GM23248 (cell line): Measurements from ENCODE around the gene DUSP1. TPM values are rescaled to one million over a fixed set of nuclear protein-coding genes. Genes with fewer than 3 reads are reported as not detected.

ENCODE experiments used
- DNase-seq: peaks from one replicate; pipeline ENCODE4 v3.0.0-alpha.2; 2015
- H2AFZ ChIP-seq: fragments of 200-600 bp; sonication (generic); 2 replicates; pipeline ENCODE4 v1.6.1; 2016; ENCODE audit warnings: antibody characterized with exemption
- H3F3A ChIP-seq: fragments of 200-600 bp; sonication (generic); 2 replicates; pipeline ENCODE4 v1.6.1; 2016; ENCODE audit warnings: mild to moderate bottlenecking, antibody characterized with exemption, mixed run types; ENCODE audit not compliant: insufficient read depth
- H3K27ac ChIP-seq: fragments of 200-600 bp; sonication (generic); 2 replicates; pipeline ENCODE4 v1.5.1; 2016; ENCODE audit warnings: mild to moderate bottlenecking
- H3K27me3 ChIP-seq: fragments of 200-600 bp; sonication (generic); replicated peaks from 2 replicates; pipeline ENCODE4 v1.6.1; 2016; ENCODE audit warnings: mild to moderate bottlenecking; ENCODE audit not compliant: insufficient read depth
- H3K36me3 ChIP-seq: fragments of 200-600 bp; sonication (generic); 2 replicates; pipeline ENCODE4 v1.6.1; 2016; ENCODE audit warnings: low read depth, mild to moderate bottlenecking
- H3K4me1 ChIP-seq: fragments of 200-600 bp; sonication (generic); 2 replicates; pipeline ENCODE4 v1.6.1; 2016; ENCODE audit warnings: mild to moderate bottlenecking; ENCODE audit not compliant: insufficient read depth
- H3K4me2 ChIP-seq: fragments of 200-600 bp; sonication (generic); one replicate; pipeline ENCODE4 v1.6.1; 2016; ENCODE audit warnings: mild to moderate bottlenecking; ENCODE audit not compliant: unreplicated experiment
- H3K4me3 ChIP-seq: fragments of 200-600 bp; sonication (generic); 2 replicates; pipeline ENCODE4 v1.5.1; 2016; ENCODE audit warnings: mild to moderate bottlenecking
- H3K79me2 ChIP-seq: fragments of 200-600 bp; sonication (generic); 2 replicates; pipeline ENCODE4 v1.6.1; 2016; ENCODE audit warnings: mild to moderate bottlenecking; ENCODE audit not compliant: insufficient read depth
- H3K9ac ChIP-seq: fragments of 200-600 bp; sonication (generic); 2 replicates; pipeline ENCODE4 v1.6.1; 2016; ENCODE audit warnings: mild to moderate bottlenecking
- H3K9me2 ChIP-seq: fragments of 200-600 bp; sonication (generic); 2 replicates; pipeline ENCODE4 v1.6.1; 2016; ENCODE audit warnings: mixed run types, mild to moderate bottlenecking, moderate library complexity; ENCODE audit not compliant: insufficient read depth
- H3K9me3 ChIP-seq: fragments of 200-600 bp; sonication (generic); one replicate; pipeline ENCODE4 v1.6.1; 2017; ENCODE audit warnings: low read depth
- H4K20me1 ChIP-seq: fragments of 200-600 bp; sonication (generic); 2 replicates; pipeline ENCODE4 v1.6.0; 2016; ENCODE audit not compliant: insufficient read depth
- EZH2 ChIP-seq: fragments of 200-600 bp; sonication (generic); IDR thresholded peaks from 2 replicates; pipeline ENCODE4 v1.6.1; 2018; ENCODE audit warnings: antibody characterized with exemption, mild to moderate bottlenecking; ENCODE audit not compliant: insufficient read depth, poor library complexity, severe bottlenecking
- EZH2phosphoT487 ChIP-seq: fragments of 200-600 bp; sonication (generic); IDR thresholded peaks from 2 replicates; pipeline ENCODE4 v1.6.1; 2018; ENCODE audit warnings: antibody characterized with exemption, moderate library complexity, mild to moderate bottlenecking, low read depth; ENCODE audit not compliant: insufficient read depth
- WGBS, 2 experiments: methylation state at CpG; one replicate each; pipeline ENCODE4 v1.1.6; 2015 to 2017; ENCODE audit warnings: low lambda C conversion rate in 2 of 2, low coverage in 1 of 2; ENCODE audit errors: missing lambda C conversion rate in 2 of 2; 5-methylcytosine and 5-hydroxymethylcytosine counted together
- in situ Hi-C: fragments of 300-500 bp; cut with MboI; formaldehyde crosslinking; loops from 2 replicates; pipeline ENCODE4 v1.15.0; 2020
- polyA plus RNA-seq: library from polyadenylated mRNA; unstranded; fragments of >200 nt; fragmentation: Nextera tagmentation; extraction: Ambion mirVana; gene quantifications from 2 replicates; pipeline ENCODE4 v1.2.1, GENCODE V29; 2016
- total RNA-seq: library from RNA; depleted of rRNA; stranded (reverse); fragments of >200 nt; shearing (Covaris generic); gene quantifications from 2 replicates; pipeline ENCODE4 v1.2.3, GENCODE V29; 2014

The DUSP1 gene
- total and polyA plus RNA-seq, 2 experiments from 2014 or later = 264 to 443 TPM

DNA sequence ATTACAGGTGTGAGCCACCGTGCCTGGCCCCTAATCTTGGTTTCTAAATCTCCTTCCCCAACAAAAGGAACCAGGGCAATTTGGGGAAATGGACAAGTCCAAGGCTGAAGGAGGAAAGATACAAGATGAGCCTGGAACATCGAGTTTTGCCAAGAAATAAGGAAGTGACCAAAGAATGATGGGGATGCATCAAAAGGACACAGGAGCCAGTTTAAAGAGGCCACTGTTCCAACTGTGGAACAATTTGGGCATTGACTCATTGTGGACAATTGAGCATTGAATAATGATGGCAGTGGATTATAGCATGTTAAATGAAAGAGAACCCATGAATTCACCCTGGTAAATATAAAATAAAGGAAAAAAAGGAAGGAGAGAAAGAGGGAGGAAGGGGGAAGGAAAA is 47.5 kb downstream of the DUSP1 start:
- Histone ChIP-seq H3K27ac (no peak overlapping the region), H3K9me2 (no peaks in the 10 kb centered on the region), H2AFZ (no peak overlapping the region), H3K9ac (no peak overlapping the region), H4K20me1 (no peaks in the 10 kb centered on the region), H3K9me3 (no peaks in the 10 kb centered on the region), H3F3A (no peaks in the 10 kb centered on the region), H3K27me3 (no peaks in the 10 kb centered on the region), H3K4me1 (peaks cover 10% of the 10 kb centered on the region; the same call in 1 of the 2 replicates), H3K4me3 (no peak overlapping the region), H3K79me2 (no peaks in the 10 kb centered on the region), H3K4me2 (no peak overlapping the region), H3K36me3 (no peaks in the 10 kb centered on the region)
- 52 to 58% methylated on average over 2 of the region's 2 CpGs for WGBS, 2 experiments
- no peak for DNase-seq
- TF ChIP-seq EZH2phosphoT487 (no peak), EZH2 (no peak)
- in situ Hi-C loops = loop anchor here (5.0 to 25.0 kb wide), 3 partner anchors 209 to 539 kb away; partner anchors contain the start of gene BNIP1

GRCh38 chr5:172722327-172722815 is 48.6 kb downstream of the DUSP1 start:
- Histone ChIP-seq H3K9me2 (no peaks in the 10 kb centered on the region), H2AFZ (peak overlapping the region; percentile 29), H3K9me3 (no peaks in the 10 kb centered on the region), H3K79me2 (no peaks in the 10 kb centered on the region), H3F3A (no peaks in the 10 kb centered on the region), H4K20me1 (no peaks in the 10 kb centered on the region), H3K27ac (no peak overlapping the region), H3K4me1 (peaks cover 10% of the 10 kb centered on the region; the same call in 1 of the 2 replicates), H3K4me3 (no peak overlapping the region), H3K36me3 (no peaks in the 10 kb centered on the region), H3K4me2 (no peak overlapping the region), H3K27me3 (no peaks in the 10 kb centered on the region), H3K9ac (peak overlapping the region; percentile 16; the same call in 1 of the 2 replicates)
- 45 to 51% methylated on average over 12 of the region's 12 CpGs for WGBS, 2 experiments
- in situ Hi-C loops = loop anchor here (5.0 to 25.0 kb wide), 3 partner anchors 210 to 540 kb away; partner anchors contain the start of gene BNIP1
- TF ChIP-seq EZH2phosphoT487 (no peak), EZH2 (no peak)
- DNase-seq = no peak

DNA sequence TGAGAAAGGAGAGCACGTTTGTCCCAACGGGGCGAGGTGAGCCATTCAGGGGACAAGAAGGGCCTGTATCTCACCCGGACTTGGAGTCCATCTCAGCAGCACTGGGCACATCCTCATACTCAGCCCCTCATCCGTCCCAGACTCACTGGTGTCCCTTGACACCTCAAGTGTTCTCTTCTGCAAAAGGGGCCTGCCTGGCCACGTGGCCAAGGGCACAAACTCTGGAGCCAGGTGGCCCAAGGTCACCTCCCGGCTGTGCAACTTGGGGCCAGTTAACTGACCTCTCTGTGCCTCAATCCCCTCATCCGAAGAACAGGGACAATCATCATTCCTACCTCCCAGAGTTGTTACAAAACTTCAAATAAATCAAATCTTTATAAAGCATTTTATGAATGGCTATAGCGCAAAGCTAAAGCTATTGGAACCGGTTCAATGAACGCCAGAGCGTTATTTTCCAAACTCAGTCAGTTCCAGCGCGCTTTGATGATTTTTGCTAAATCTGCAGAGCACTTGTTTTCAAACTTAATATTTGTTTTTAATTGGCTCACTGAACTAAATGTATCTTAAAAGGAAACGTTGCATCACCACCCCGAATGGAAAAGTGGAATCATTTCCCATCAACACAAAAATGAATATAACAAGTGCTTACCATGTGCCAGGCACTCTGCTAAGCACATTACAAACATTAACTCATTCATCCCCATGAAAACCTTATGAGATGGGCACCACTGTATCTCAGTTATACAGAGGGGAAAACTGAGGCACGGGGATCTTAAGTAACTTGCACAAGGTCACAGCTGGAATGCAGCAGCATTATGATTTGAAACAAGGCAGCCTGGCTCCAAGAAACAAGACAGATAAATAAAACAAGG is 49.3 kb downstream of the DUSP1 start:
- H3F3A ChIP-seq = no peaks in the 10 kb centered on the region
- H3K27ac ChIP-seq = no peak overlapping the region
- no peaks in the 10 kb centered on the region for H4K20me1 ChIP-seq
- H3K9me2 ChIP-seq = no peaks in the 10 kb centered on the region
- H3K4me3 ChIP-seq = no peak overlapping the region
- no peaks in the 10 kb centered on the region for H3K79me2 ChIP-seq
- H3K36me3 ChIP-seq = no peaks in the 10 kb centered on the region
- no peak overlapping the region for H3K4me2 ChIP-seq
- H2AFZ ChIP-seq = peak overlapping the region; percentile 29; the same call in 1 of the 2 replicates
- TF ChIP-seq EZH2phosphoT487 (no peak), EZH2 (no peak)
- peak overlapping the region; percentile 16; the same call in 1 of the 2 replicates for H3K9ac ChIP-seq
- H3K27me3 ChIP-seq = no peaks in the 10 kb centered on the region
- peaks cover 14% of the 10 kb centered on the region; the same call in 1 of the 2 replicates for H3K4me1 ChIP-seq
- no peaks in the 10 kb centered on the region for H3K9me3 ChIP-seq
- in situ Hi-C loops = loop anchor here (5.0 to 25.0 kb wide), 3 partner anchors 211 to 541 kb away; partner anchors contain the start of gene BNIP1
- WGBS, 2 experiments = 34 to 39% methylated on average over 15 to 17 of the region's 17 CpGs
- DNase-seq = peak; percentile 74

GRCh38 chr5:172720655-172721054 is 50.3 kb downstream of the DUSP1 start:
- no peak overlapping the region for H3K27ac ChIP-seq
- H3K9me2 ChIP-seq = no peaks in the 10 kb centered on the region
- H3K4me3 ChIP-seq = no peak overlapping the region
- H3K9ac ChIP-seq = no peak overlapping the region
- H3K4me2 ChIP-seq = no peak overlapping the region
- H3K79me2 ChIP-seq = no peaks in the 10 kb centered on the region
- no peaks in the 10 kb centered on the region for H3F3A ChIP-seq
- no peaks in the 10 kb centered on the region for H3K27me3 ChIP-seq
- no peaks in the 10 kb centered on the region for H3K36me3 ChIP-seq
- no peak for DNase-seq
- H2AFZ ChIP-seq = no peak overlapping the region
- in situ Hi-C loops = loop anchor here (5.0 to 25.0 kb wide), 3 partner anchors 212 to 542 kb away; partner anchors contain the start of gene BNIP1
- TF ChIP-seq EZH2phosphoT487 = no peak
- TF ChIP-seq EZH2 = no peak
- H4K20me1 ChIP-seq = no peaks in the 10 kb centered on the region
- 60 to 73% methylated on average over 5 of the region's 5 CpGs for WGBS, 2 experiments
- peaks cover 14% of the 10 kb centered on the region; the same call in 1 of the 2 replicates for H3K4me1 ChIP-seq
- H3K9me3 ChIP-seq = no peaks in the 10 kb centered on the region
